Measurements from ENCODE around the gene BNC2.

Gene BNC2

GRCh38 chr9:16530669-16531642 lies 339.5 kb downstream of the BNC2 start:
- DNase-seq, result peak; percentile 2

- DNase-seq, result no peak
Observed at GRCh38 chr9:16527573-16527972, 342.9 kb downstream of the BNC2 start.

GRCh38 chr9:16526380-16526779 lies 344.1 kb downstream of the BNC2 start:
- DNase-seq, result no peak

GRCh38 chr9:16524823-16525222 lies 345.6 kb downstream of the BNC2 start:
- no peak for DNase-seq

- DNase-seq, result no peak
Observed at GRCh38 chr9:16524078-16524477, 346.4 kb downstream of the BNC2 start.

- DNase-seq, result peak; percentile 38
Observed at GRCh38 chr9:16521868-16522411, 348.5 kb downstream of the BNC2 start.

- no peak for DNase-seq
Observed at GRCh38 chr9:16519001-16519400, 351.5 kb downstream of the BNC2 start.

GRCh38 chr9:16516891-16517290 lies 353.6 kb downstream of the BNC2 start:
- DNase-seq, result no peak

- no peak for DNase-seq
Observed at GRCh38 chr9:16515879-16516301, 354.6 kb downstream of the BNC2 start.

GRCh38 chr9:16515207-16515606 lies 355.3 kb downstream of the BNC2 start:
- no peak for DNase-seq

- no peak for DNase-seq
Observed at GRCh38 chr9:16514131-16514530, 356.3 kb downstream of the BNC2 start.

GRCh38 chr9:16512281-16512680 lies 358.2 kb downstream of the BNC2 start:
- no peak for DNase-seq

- no peak for DNase-seq
Observed at GRCh38 chr9:16510482-16510881, 360.0 kb downstream of the BNC2 start.

- DNase-seq, result no peak
Observed at GRCh38 chr9:16509997-16510396, 360.5 kb downstream of the BNC2 start.

GRCh38 chr9:16505199-16505598 lies 365.3 kb downstream of the BNC2 start:
- no peak for DNase-seq

- DNase-seq, result no peak
Observed at GRCh38 chr9:16501726-16502125, 368.7 kb downstream of the BNC2 start.

- DNase-seq, result no peak
Observed at GRCh38 chr9:16501141-16501540, 369.3 kb downstream of the BNC2 start.

GRCh38 chr9:16500386-16500785 lies 370.1 kb downstream of the BNC2 start:
- no peak for DNase-seq

- no peak for DNase-seq
Observed at GRCh38 chr9:16499892-16500291, 370.6 kb downstream of the BNC2 start.

GRCh38 chr9:16496908-16497307 lies 373.6 kb downstream of the BNC2 start:
- no peak for DNase-seq

GRCh38 chr9:16487915-16488314 lies 382.6 kb downstream of the BNC2 start:
- DNase-seq, result no peak

GRCh38 chr9:16485575-16486321 lies 384.7 kb downstream of the BNC2 start:
- no peak for DNase-seq

GRCh38 chr9:16485160-16485559 lies 385.3 kb downstream of the BNC2 start:
- no peak for DNase-seq

GRCh38 chr9:16484744-16485143 lies 385.7 kb downstream of the BNC2 start:
- DNase-seq, result no peak

Data from hematopoietic multipotent progenitor cell treated with erythropoietin and hydrocortisone succinate and interleukin-3 and kit ligand, for 4 days (in vitro differentiated cells).